Measurements from ENCODE around the gene SHISAL1.

The SHISAL1 gene

DNA sequence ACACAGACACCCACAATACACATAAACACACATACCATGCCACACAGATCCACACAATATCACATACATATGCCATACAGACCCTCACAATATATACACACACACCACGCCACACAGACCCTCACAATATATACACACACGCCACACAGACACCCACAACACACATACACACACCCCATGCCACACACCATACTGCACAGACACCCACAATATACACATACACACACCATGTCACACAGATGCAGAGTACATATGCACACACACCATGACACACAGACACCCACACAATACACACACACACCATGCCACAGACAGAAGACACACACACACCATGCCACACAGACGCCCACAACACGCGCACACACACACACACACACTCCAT is 43.6 kb downstream of the SHISAL1 start:
- TF ChIP-seq, protein P1, sequence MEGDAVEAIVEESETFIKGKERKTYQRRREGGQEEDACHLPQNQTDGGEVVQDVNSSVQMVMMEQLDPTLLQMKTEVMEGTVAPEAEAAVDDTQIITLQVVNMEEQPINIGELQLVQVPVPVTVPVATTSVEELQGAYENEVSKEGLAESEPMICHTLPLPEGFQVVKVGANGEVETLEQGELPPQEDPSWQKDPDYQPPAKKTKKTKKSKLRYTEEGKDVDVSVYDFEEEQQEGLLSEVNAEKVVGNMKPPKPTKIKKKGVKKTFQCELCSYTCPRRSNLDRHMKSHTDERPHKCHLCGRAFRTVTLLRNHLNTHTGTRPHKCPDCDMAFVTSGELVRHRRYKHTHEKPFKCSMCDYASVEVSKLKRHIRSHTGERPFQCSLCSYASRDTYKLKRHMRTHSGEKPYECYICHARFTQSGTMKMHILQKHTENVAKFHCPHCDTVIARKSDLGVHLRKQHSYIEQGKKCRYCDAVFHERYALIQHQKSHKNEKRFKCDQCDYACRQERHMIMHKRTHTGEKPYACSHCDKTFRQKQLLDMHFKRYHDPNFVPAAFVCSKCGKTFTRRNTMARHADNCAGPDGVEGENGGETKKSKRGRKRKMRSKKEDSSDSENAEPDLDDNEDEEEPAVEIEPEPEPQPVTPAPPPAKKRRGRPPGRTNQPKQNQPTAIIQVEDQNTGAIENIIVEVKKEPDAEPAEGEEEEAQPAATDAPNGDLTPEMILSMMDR (IDR thresholded peaks at IDR 0.05; ENCODE audit: borderline replicate concordance, extremely low read depth, low read length, poor library complexity, severe bottlenecking): no peak
- no peak for TF ChIP-seq EZH2 (IDR thresholded peaks at IDR 0.05; ENCODE audit: borderline replicate concordance, low read depth, low read length, severe bottlenecking)
- no peak for ATAC-seq (ENCODE audit: insufficient read depth, low read depth)
- Histone ChIP-seq H3K9me3 (ENCODE audit: insufficient read depth, low read length, severe bottlenecking) (no peaks in the 10 kb centered on the region), H3K36me3 (ENCODE audit: insufficient read depth, low read length) (no peaks in the 10 kb centered on the region), H2AFZ (ENCODE audit: low read depth, low read length) (no peak overlapping the region), H3K4me1 (ENCODE audit: insufficient read depth, low read length) (no peaks in the 10 kb centered on the region), H3K9ac (ENCODE audit: low read depth, low read length) (no peak overlapping the region), H3K27ac (ENCODE audit: low read length) (no peak overlapping the region), H3K4me2 (ENCODE audit: insufficient read depth, low read length) (no peak overlapping the region), H3K27me3 (ENCODE audit: insufficient read depth, low read length, poor library complexity) (peaks cover 3% of the 10 kb centered on the region), H3K4me3 (ENCODE audit: low read depth in 1 of 2, low read length in 2 of 2) (no peak overlapping the region), H3K79me2 (ENCODE audit: insufficient read depth, low read length) (no peaks in the 10 kb centered on the region), H4K20me1 (ENCODE audit: insufficient read depth, low read length) (no peaks in the 10 kb centered on the region)
- DNase-seq: no peak

DNA sequence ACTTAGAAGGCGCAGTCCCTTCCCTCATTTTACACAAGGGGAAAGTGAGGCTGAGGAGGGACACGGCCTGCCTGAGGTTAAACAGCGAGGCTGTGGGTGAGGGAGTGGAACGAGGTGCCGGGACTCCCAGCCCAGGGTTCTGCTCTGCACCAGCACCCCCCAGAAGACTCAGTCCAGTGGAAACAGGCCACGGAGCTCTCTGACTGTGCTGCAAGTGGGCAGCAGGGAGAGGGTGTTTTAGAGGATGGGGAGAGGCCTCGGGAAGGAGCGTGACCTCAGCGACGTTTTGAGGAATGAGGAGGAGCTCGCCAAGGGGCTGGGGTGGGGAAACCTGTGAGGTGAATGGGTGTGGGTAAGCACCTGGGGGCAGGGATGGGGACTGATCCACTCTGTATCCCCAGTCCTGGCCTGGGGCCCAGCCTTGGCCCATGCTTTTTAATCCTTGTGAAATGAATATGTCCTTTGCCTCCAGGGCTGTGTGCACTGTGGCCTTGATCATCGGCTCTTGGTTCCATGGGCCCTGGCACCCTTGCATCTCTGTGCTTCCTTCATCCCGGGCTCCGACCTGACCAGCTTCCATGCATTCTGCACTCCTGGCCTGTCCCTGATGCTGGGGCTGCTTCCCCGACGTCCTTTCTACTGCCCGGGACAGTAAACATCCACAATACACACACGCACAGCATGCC is 44.2 kb downstream of the SHISAL1 start:
- no peaks in the 10 kb centered on the region for H3K4me1 ChIP-seq (ENCODE audit: insufficient read depth, low read length)
- no peak overlapping the region for H3K27ac ChIP-seq (ENCODE audit: low read length)
- no peak overlapping the region for H3K4me3 ChIP-seq (ENCODE audit: low read depth in 1 of 2, low read length in 2 of 2)
- ATAC-seq (ENCODE audit: insufficient read depth, low read depth) (no peak), DNase-seq (no peak)
- no peak overlapping the region for H3K9ac ChIP-seq (ENCODE audit: low read depth, low read length)
- no peaks in the 10 kb centered on the region for H3K9me3 ChIP-seq (ENCODE audit: insufficient read depth, low read length, severe bottlenecking)
- H4K20me1 ChIP-seq (ENCODE audit: insufficient read depth, low read length): no peaks in the 10 kb centered on the region
- no peaks in the 10 kb centered on the region for H3K79me2 ChIP-seq (ENCODE audit: insufficient read depth, low read length)
- no peak overlapping the region for H3K4me2 ChIP-seq (ENCODE audit: insufficient read depth, low read length)
- TF ChIP-seq, protein P1 (IDR thresholded peaks at IDR 0.05; ENCODE audit: borderline replicate concordance, extremely low read depth, low read length, poor library complexity, severe bottlenecking): no peak
- no peak for TF ChIP-seq EZH2 (IDR thresholded peaks at IDR 0.05; ENCODE audit: borderline replicate concordance, low read depth, low read length, severe bottlenecking)
- H3K27me3 ChIP-seq (ENCODE audit: insufficient read depth, low read length, poor library complexity): peaks cover 3% of the 10 kb centered on the region
- H3K36me3 ChIP-seq (ENCODE audit: insufficient read depth, low read length): no peaks in the 10 kb centered on the region
- H2AFZ ChIP-seq (ENCODE audit: low read depth, low read length): no peak overlapping the region

DNA sequence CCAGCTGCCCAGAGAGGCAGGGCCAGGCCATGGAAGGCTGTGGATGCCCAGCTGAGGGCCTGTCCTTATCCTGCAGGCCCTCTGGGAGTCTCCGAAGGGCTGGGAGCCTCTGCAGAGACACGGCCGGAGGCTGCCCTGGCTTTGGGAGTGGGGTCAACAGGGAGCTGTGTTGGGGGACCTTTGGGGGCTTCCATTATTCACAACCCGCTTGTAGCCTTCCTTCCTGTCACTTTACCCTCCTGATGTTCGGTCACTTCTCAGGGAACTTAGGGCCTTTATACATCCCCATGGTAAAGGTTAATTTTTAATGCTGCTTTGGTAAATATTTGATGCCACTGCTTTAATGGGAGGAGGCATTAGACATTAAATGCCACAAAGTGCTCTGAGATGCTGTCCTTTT is 44.9 kb downstream of the SHISAL1 start:
- no peak overlapping the region for H3K27ac ChIP-seq (ENCODE audit: low read length)
- no peak overlapping the region for H3K4me2 ChIP-seq (ENCODE audit: insufficient read depth, low read length)
- H3K4me1 ChIP-seq (ENCODE audit: insufficient read depth, low read length): no peaks in the 10 kb centered on the region
- no peak overlapping the region for H2AFZ ChIP-seq (ENCODE audit: low read depth, low read length)
- no peaks in the 10 kb centered on the region for H3K79me2 ChIP-seq (ENCODE audit: insufficient read depth, low read length)
- DNase-seq (no peak), ATAC-seq (ENCODE audit: insufficient read depth, low read depth) (no peak)
- TF ChIP-seq, protein P1 (IDR thresholded peaks at IDR 0.05; ENCODE audit: borderline replicate concordance, extremely low read depth, low read length, poor library complexity, severe bottlenecking): no peak
- no peak for TF ChIP-seq EZH2 (IDR thresholded peaks at IDR 0.05; ENCODE audit: borderline replicate concordance, low read depth, low read length, severe bottlenecking)
- H3K27me3 ChIP-seq (ENCODE audit: insufficient read depth, low read length, poor library complexity): peaks cover 3% of the 10 kb centered on the region
- H3K36me3 ChIP-seq (ENCODE audit: insufficient read depth, low read length): no peaks in the 10 kb centered on the region
- H3K9ac ChIP-seq (ENCODE audit: low read depth, low read length): no peak overlapping the region
- no peak overlapping the region for H3K4me3 ChIP-seq (ENCODE audit: low read depth in 1 of 2, low read length in 2 of 2)
- no peaks in the 10 kb centered on the region for H3K9me3 ChIP-seq (ENCODE audit: insufficient read depth, low read length, severe bottlenecking)
- no peaks in the 10 kb centered on the region for H4K20me1 ChIP-seq (ENCODE audit: insufficient read depth, low read length)
